ENCODE data around the gene RBCK1. TPM values are rescaled to one million over a fixed set of nuclear protein-coding genes. Genes with fewer than 3 reads are reported as not detected.
A peak's percentile ranks its signal among the peaks of the same experiment; 100 is the strongest.
"Not testable (repeated sequence)": the region's sequence is repeated elsewhere in the genome, so short reads cannot be mapped to it uniquely, and the experiment has no call there.

Gene RBCK1
- total RNA-seq, 1 donor from 2014 or later, result 101 TPM

GRCh38 chr20:373171-373890 lies 34.8 kb upstream of the RBCK1 start:
- DNase-seq (no peak), ATAC-seq (peak; percentile 58)
- peaks cover 40% of the 10 kb centered on the region for H3K4me1 ChIP-seq
- intact Hi-C loops (cut with DNase I), result no loop called here
- no peak overlapping the region for H3K4me3 ChIP-seq
- no peak for TF ChIP-seq CTCF (IDR thresholded peaks at IDR 0.05)
- no peaks in the 10 kb centered on the region for H3K36me3 ChIP-seq
- no peaks in the 10 kb centered on the region for H3K27me3 ChIP-seq
- peak overlapping the region; percentile 76 for H3K27ac ChIP-seq
- no peaks in the 10 kb centered on the region for H3K9me3 ChIP-seq

- Histone ChIP-seq H3K4me1 (peaks cover 34% of the 10 kb centered on the region), H3K27ac (no peak overlapping the region), H3K9me3 (no peaks in the 10 kb centered on the region), H3K27me3 (no peaks in the 10 kb centered on the region), H3K36me3 (no peaks in the 10 kb centered on the region), H3K4me3 (no peak overlapping the region)
- ATAC-seq (no peak), DNase-seq (no peak)
- TF ChIP-seq CTCF (IDR thresholded peaks at IDR 0.05), result no peak
- intact Hi-C loops (cut with DNase I), result no loop called here
Measured at GRCh38 chr20:375265-375889, 32.7 kb upstream of the RBCK1 start.

- Histone ChIP-seq H3K4me1 (peaks cover 27% of the 10 kb centered on the region), H3K27ac (no peak overlapping the region), H3K36me3 (no peaks in the 10 kb centered on the region), H3K9me3 (no peaks in the 10 kb centered on the region), H3K4me3 (no peak overlapping the region), H3K27me3 (no peaks in the 10 kb centered on the region)
- intact Hi-C loops (cut with DNase I), result no loop called here
- ATAC-seq (no peak), DNase-seq (no peak)
- TF ChIP-seq CTCF (IDR thresholded peaks at IDR 0.05), result no peak
Measured at GRCh38 chr20:376089-376488, 32.0 kb upstream of the RBCK1 start.

GRCh38 chr20:376750-377149 lies 31.3 kb upstream of the RBCK1 start:
- DNase-seq (no peak), ATAC-seq (no peak)
- no peak overlapping the region for H3K4me3 ChIP-seq
- H3K27me3 ChIP-seq, result no peaks in the 10 kb centered on the region
- H3K36me3 ChIP-seq, result no peaks in the 10 kb centered on the region
- TF ChIP-seq CTCF (IDR thresholded peaks at IDR 0.05), result no peak
- intact Hi-C loops (cut with DNase I), result no loop called here
- H3K4me1 ChIP-seq, result peaks cover 21% of the 10 kb centered on the region
- no peak overlapping the region for H3K27ac ChIP-seq
- H3K9me3 ChIP-seq, result no peaks in the 10 kb centered on the region

- ATAC-seq; H3K36me3 ChIP-seq; DNase-seq; H3K27ac ChIP-seq; H3K27me3 ChIP-seq; H3K4me3 ChIP-seq; intact Hi-C loops (cut with DNase I); H3K9me3 ChIP-seq: not testable (repeated sequence)
- H3K4me1 ChIP-seq, result peaks cover 12% of the 10 kb centered on the region
Measured at GRCh38 chr20:377578-377977, 30.5 kb upstream of the RBCK1 start.

GRCh38 chr20:378961-379336 lies 29.1 kb upstream of the RBCK1 start:
- no peak overlapping the region for H3K4me3 ChIP-seq
- DNase-seq (no peak), ATAC-seq (no peak)
- H3K27me3 ChIP-seq, result no peaks in the 10 kb centered on the region
- intact Hi-C loops (cut with DNase I), result no loop called here
- TF ChIP-seq CTCF (IDR thresholded peaks at IDR 0.05), result no peak
- H3K9me3 ChIP-seq, result no peaks in the 10 kb centered on the region
- H3K27ac ChIP-seq, result no peak overlapping the region
- no peaks in the 10 kb centered on the region for H3K4me1 ChIP-seq
- H3K36me3 ChIP-seq, result no peaks in the 10 kb centered on the region
